ENCODE data around the gene TH. TPM values are rescaled to one million over a fixed set of nuclear protein-coding genes. Genes with fewer than 3 reads are reported as not detected.

Gene TH
- total RNA-seq, 4 donors from 2014 or later = 1.3 TPM; not detected in 3

- 86% methylated on average over 9 of the region's 13 CpGs for WGBS
- Histone ChIP-seq H3K36me3 (no peaks in the 10 kb centered on the region), H3K4me1 (peaks cover 0 to 3% (median 3%) of the 10 kb centered on the region in 4 donors), H3K9me3 (no peaks in the 10 kb centered on the region), H3K27ac (replicated peaks in 1 of 4) (no peak within 1 kb of the TSS), H3K4me3 (no peak within 1 kb of the TSS), H3K27me3 (peaks cover 0 to 89% (median 0%) of the 10 kb centered on the region in 4 donors)
- TF ChIP-seq POLR2AphosphoS5 (IDR thresholded peaks at IDR 0.05) (no peak), CTCF (IDR thresholded peaks at IDR 0.05) (no peak), POLR2A (IDR thresholded peaks at IDR 0.05; ENCODE audit: low read depth) (no peak), EP300 (IDR thresholded peaks at IDR 0.05) (no peak)
- intact Hi-C loops (cut with DNase I) = no loop called here
- DNase-seq (ENCODE audit: extremely low spot score) = no peak
These were observed 10.8 kb downstream of the TH start, which contains the start of gene INS for GRCh38 chr11:2160736-2161259. Gene INS (minus strand): TSS chr11:2161209. CDS start chr11:2160971, 238 bp downstream.

GRCh38 chr11:2159536-2160413 lies 11.8 kb downstream of the TH start:
- no peaks in the 10 kb centered on the region for H3K9me3 ChIP-seq
- H3K27me3 ChIP-seq = peaks cover 0 to 83% (median 0%) of the 10 kb centered on the region in 4 donors
- H3K4me3 ChIP-seq = no peak overlapping the region
- no peaks in the 10 kb centered on the region for H3K36me3 ChIP-seq
- WGBS = 85% methylated on average over 14 of the region's 36 CpGs
- peaks cover 0 to 3% (median 2%) of the 10 kb centered on the region in 4 donors for H3K4me1 ChIP-seq
- TF ChIP-seq POLR2A (IDR thresholded peaks at IDR 0.05; ENCODE audit: low read depth) = no peak
- TF ChIP-seq EP300 (IDR thresholded peaks at IDR 0.05) = no peak
- no peak for TF ChIP-seq POLR2AphosphoS5 (IDR thresholded peaks at IDR 0.05)
- TF ChIP-seq CTCF (IDR thresholded peaks at IDR 0.05) = no peak
- H3K27ac ChIP-seq (replicated peaks in 1 of 4) = no peak overlapping the region
- intact Hi-C loops (cut with DNase I) = no loop called here
- DNase-seq (ENCODE audit: extremely low spot score) = no peak

- Histone ChIP-seq H3K9me3 (no peaks in the 10 kb centered on the region), H3K27ac (replicated peaks in 1 of 4) (no peak overlapping the region), H3K27me3 (peaks cover 0 to 75% (median 0%) of the 10 kb centered on the region in 4 donors), H3K4me1 (peaks cover 0 to 3% (median 2%) of the 10 kb centered on the region in 4 donors), H3K36me3 (no peaks in the 10 kb centered on the region), H3K4me3 (no peak overlapping the region)
- 76% methylated on average over 5 of the region's 10 CpGs for WGBS
- intact Hi-C loops (cut with DNase I) = no loop called here
- no peak for DNase-seq (ENCODE audit: extremely low spot score)
- TF ChIP-seq EP300 (IDR thresholded peaks at IDR 0.05) = no peak
- TF ChIP-seq POLR2AphosphoS5 (IDR thresholded peaks at IDR 0.05) = no peak
- TF ChIP-seq POLR2A (IDR thresholded peaks at IDR 0.05; ENCODE audit: low read depth) = no peak
- TF ChIP-seq CTCF (IDR thresholded peaks at IDR 0.05) = no peak
These were observed 12.6 kb downstream of the TH start for GRCh38 chr11:2158966-2159365.

GRCh38 chr11:2158296-2158737 lies 13.3 kb downstream of the TH start:
- H3K4me3 ChIP-seq = no peak overlapping the region
- TF ChIP-seq POLR2AphosphoS5 (IDR thresholded peaks at IDR 0.05) (no peak), EP300 (IDR thresholded peaks at IDR 0.05) (no peak), CTCF (IDR thresholded peaks at IDR 0.05) (no peak), POLR2A (IDR thresholded peaks at IDR 0.05; ENCODE audit: low read depth) (no peak)
- no peaks in the 10 kb centered on the region for H3K9me3 ChIP-seq
- DNase-seq (ENCODE audit: extremely low spot score) = no peak
- H3K27ac ChIP-seq (replicated peaks in 1 of 4) = no peak overlapping the region
- H3K4me1 ChIP-seq = peaks cover 0 to 3% (median 2%) of the 10 kb centered on the region in 4 donors
- intact Hi-C loops (cut with DNase I) = no loop called here
- 80% methylated on average over 1 of the region's 13 CpGs for WGBS
- no peaks in the 10 kb centered on the region for H3K36me3 ChIP-seq
- H3K27me3 ChIP-seq = peaks cover 0 to 69% (median 0%) of the 10 kb centered on the region in 4 donors
